Esophagus squamous epithelium (tissue), 5 donors: ENCODE data around the gene FUBP3. TPM values are rescaled to one million over a fixed set of nuclear protein-coding genes. Genes with fewer than 3 reads are reported as not detected.
"Not testable (repeated sequence)": the region's sequence is repeated elsewhere in the genome, so short reads cannot be mapped to it uniquely, and the experiment has no call there.

Source experiments
- DNase-seq: peaks from one replicate; lab custom pipeline; 2025; lab: John Stamatoyannopoulos, UW
- H3K27ac ChIP-seq, 4 donors: fragments of 200-600 bp; sonication (generic); one replicate each; pipeline ENCODE4 v1.5.1; 2016 to 2019; ENCODE audit warnings: mild to moderate bottlenecking in 1 of 4
- H3K27me3 ChIP-seq, 4 donors: fragments of 200-600 bp; sonication (generic); 1 replicate in 3 of 4; 2 replicates in 1 of 4; pipeline versions ENCODE4 v1.5.1 to v1.6.0; 2017 to 2021; ENCODE audit warnings: antibody characterized with exemption in 1 of 4
- H3K36me3 ChIP-seq, 3 donors: fragments of 200-600 bp; sonication (generic); one replicate each; pipeline ENCODE4 v1.5.1; 2016 to 2019
- H3K4me1 ChIP-seq, 3 donors: fragments of 200-600 bp; sonication (generic); one replicate each; pipeline ENCODE4 v1.5.1; 2017 to 2019
- H3K4me3 ChIP-seq, 4 donors: fragments of 200-600 bp; sonication (generic); 1 replicate in 3 of 4; 2 replicates in 1 of 4; pipeline ENCODE4 v1.5.1; 2016 to 2019; ENCODE audit warnings: mild to moderate bottlenecking in 2 of 4, moderate library complexity in 1 of 4
- H3K9me3 ChIP-seq, 3 donors: fragments of 200-600 bp; sonication (generic); one replicate each; pipeline ENCODE4 v1.5.1; 2016 to 2019
- CTCF ChIP-seq, 6 experiments: fragments of 450-650 bp in 4 of 6; fragments of 200-600 bp in 2 of 6; sonication (generic) in 2 of 6; IDR thresholded peaks; one replicate each; pipeline ENCODE4 v1.5.1; 2016 to 2019; ENCODE audit warnings: antibody characterized with exemption in 6 of 6, mild to moderate bottlenecking in 4 of 6, moderate library complexity in 4 of 6
- POLR2A ChIP-seq, 4 donors: fragments of 450-650 bp; IDR thresholded peaks; one replicate each; pipeline ENCODE4 v1.6.1; 2017; ENCODE audit warnings: antibody characterized with exemption in 4 of 4, mild to moderate bottlenecking in 4 of 4, moderate library complexity in 3 of 4
- WGBS, 2 donors: methylation state at CpG; one replicate each; pipeline ENCODE4 v1.1.5; 2018; 5-methylcytosine and 5-hydroxymethylcytosine counted together
- intact Hi-C: fragments of 100-400 bp; cut with DNase I; formaldehyde crosslinking; loops from one replicate; pipeline ENCODE4 v1.15.0; 2022
- total RNA-seq, 4 donors: library from RNA; depleted of rRNA; stranded (reverse); fragments of >200 nt; gene quantifications; one replicate each; pipeline ENCODE4 v1.1.0, GENCODE V29; 2016
- donor health status: DM: yes; HTN: yes; CAD: no.

The FUBP3 gene
- total RNA-seq, 4 donors from 2014 or later, result 28.2 to 39.0 (median 33.9) TPM

- H3K27ac ChIP-seq, result no peak overlapping the region
- H3K36me3 ChIP-seq, result no peaks in the 10 kb centered on the region
- WGBS, 2 donors, result 29 to 33% methylated on average over 5 to 6 of the region's 6 CpGs
- H3K4me1 ChIP-seq, result peaks cover 0 to 10% (median 0%) of the 10 kb centered on the region in 3 donors
- no peaks in the 10 kb centered on the region for H3K9me3 ChIP-seq
- DNase-seq, result no peak
- TF ChIP-seq CTCF (IDR thresholded peaks at IDR 0.05) (no peak), POLR2A (IDR thresholded peaks at IDR 0.05) (no peak)
- peaks cover 0 to 51% (median 0%) of the 10 kb centered on the region in 4 donors for H3K27me3 ChIP-seq
- intact Hi-C loops, result no loop called here
- no peak overlapping the region for H3K4me3 ChIP-seq
These were observed 23.4 kb upstream of the FUBP3 start for GRCh38 chr9:130555968-130556367.

GRCh38 chr9:130556396-130557076 is 22.8 kb upstream of the FUBP3 start:
- peaks cover 0 to 48% (median 0%) of the 10 kb centered on the region in 4 donors for H3K27me3 ChIP-seq
- H3K27ac ChIP-seq, result no peak overlapping the region
- intact Hi-C loops, result no loop called here
- DNase-seq, result no peak
- H3K4me3 ChIP-seq, result no peak overlapping the region
- peaks cover 0 to 14% (median 4%) of the 10 kb centered on the region in 3 donors for H3K4me1 ChIP-seq
- no peaks in the 10 kb centered on the region for H3K9me3 ChIP-seq
- 61 to 80% methylated on average over 7 to 18 of the region's 18 CpGs for WGBS, 2 donors
- no peaks in the 10 kb centered on the region for H3K36me3 ChIP-seq
- TF ChIP-seq CTCF (IDR thresholded peaks at IDR 0.05) (no peak), POLR2A (IDR thresholded peaks at IDR 0.05) (no peak)

- no peaks in the 10 kb centered on the region for H3K9me3 ChIP-seq
- TF ChIP-seq CTCF (IDR thresholded peaks at IDR 0.05) (no peak), POLR2A (IDR thresholded peaks at IDR 0.05) (no peak)
These were observed 22.3 kb upstream of the FUBP3 start for GRCh38 chr9:130557077-130557468.

GRCh38 chr9:130561056-130561455 is 18.3 kb upstream of the FUBP3 start:
- Histone ChIP-seq H3K4me1 (peaks cover 0 to 16% (median 6%) of the 10 kb centered on the region in 3 donors), H3K4me3 (no peak overlapping the region), H3K27ac (no peak overlapping the region), H3K36me3 (no peaks in the 10 kb centered on the region), H3K9me3 (no peaks in the 10 kb centered on the region), H3K27me3 (peaks cover 0 to 18% (median 0%) of the 10 kb centered on the region in 4 donors)
- DNase-seq, result no peak
- 43 to 51% methylated on average over 2 of the region's 2 CpGs for WGBS, 2 donors
- intact Hi-C loops, result no loop called here
- TF ChIP-seq CTCF (IDR thresholded peaks at IDR 0.05), result no peak
- no peak for TF ChIP-seq POLR2A (IDR thresholded peaks at IDR 0.05)

More at GRCh38 chr9:130557077-130557468, 22.3 kb upstream of the FUBP3 start:
- no peak overlapping the region for H3K27ac ChIP-seq
- H3K4me1 ChIP-seq, result peaks cover 0 to 20% (median 6%) of the 10 kb centered on the region in 3 donors
- H3K27me3 ChIP-seq, result peaks cover 0 to 42% (median 0%) of the 10 kb centered on the region in 4 donors
- H3K4me3 ChIP-seq, result no peak overlapping the region
- intact Hi-C loops, result no loop called here
- no peak for DNase-seq
- no peaks in the 10 kb centered on the region for H3K36me3 ChIP-seq
- 89 to 91% methylated on average over 6 of the region's 6 CpGs for WGBS, 2 donors

- H3K36me3 ChIP-seq, H3K4me3 ChIP-seq, H3K27ac ChIP-seq, DNase-seq, intact Hi-C loops, H3K9me3 ChIP-seq: not testable (repeated sequence)
- H3K27me3 ChIP-seq, result peaks cover 0 to 13% (median 0%) of the 10 kb centered on the region in 4 donors
- H3K4me1 ChIP-seq, result peaks cover 0 to 10% (median 6%) of the 10 kb centered on the region in 3 donors
- WGBS, 2 donors, result 78 to 84% methylated on average over 4 of the region's 4 CpGs
These were observed 16.9 kb upstream of the FUBP3 start for GRCh38 chr9:130562525-130562924.
